Mucosa of rectum (tissue), 2 donors: ENCODE data around the gene FAM81A.

Experiments used
- H3K27ac ChIP-seq, 2 donors: one replicate each; pipeline ENCODE4 v1.7.0; 2013; ENCODE audit warnings: inconsistent platforms in 2 of 2, low read depth in 2 of 2, low read length in 2 of 2
- H3K27me3 ChIP-seq, 2 donors: one replicate each; pipeline ENCODE4 v1.7.0; 2013; ENCODE audit warnings: low read length in 2 of 2; ENCODE audit not compliant: control insufficient read depth in 2 of 2, insufficient read depth in 2 of 2
- H3K36me3 ChIP-seq, 2 donors: one replicate each; pipeline ENCODE4 v1.7.0; 2013; ENCODE audit warnings: low read length in 2 of 2; ENCODE audit not compliant: control insufficient read depth in 2 of 2, insufficient read depth in 2 of 2
- H3K4me1 ChIP-seq, 2 donors: one replicate each; pipeline ENCODE4 v1.7.0; 2013; ENCODE audit warnings: low read length in 2 of 2, mild to moderate bottlenecking in 1 of 2; ENCODE audit not compliant: control insufficient read depth in 2 of 2, insufficient read depth in 2 of 2
- H3K4me3 ChIP-seq, 2 donors: one replicate each; pipeline ENCODE4 v1.7.0; 2013; ENCODE audit warnings: low read length in 2 of 2
- H3K9ac ChIP-seq, 2 donors: one replicate each; pipeline ENCODE4 v1.7.0; 2013; ENCODE audit warnings: low read length in 2 of 2, low read depth in 1 of 2, mild to moderate bottlenecking in 1 of 2
- H3K9me3 ChIP-seq, 2 donors: one replicate each; pipeline ENCODE4 v1.7.0; 2013; ENCODE audit warnings: low read length in 2 of 2; ENCODE audit not compliant: control insufficient read depth in 2 of 2
- donor health status: healthy.
- donor health status: Normal muscosa, but diverticular disease.

The FAM81A gene

GRCh38 chr15:59549301-59550185 lies 111.6 kb downstream of the FAM81A start:
- Histone ChIP-seq H3K9me3 (no peaks in the 10 kb centered on the region), H3K36me3 (no peaks in the 10 kb centered on the region), H3K27me3 (no peaks in the 10 kb centered on the region), H3K4me3 (no peak overlapping the region), H3K9ac (peak overlapping the region; percentile 14 to 60), H3K27ac (peak overlapping the region; percentile 86 to 90), H3K4me1 (peaks cover 18 to 45% of the 10 kb centered on the region in 2 donors)

DNA sequence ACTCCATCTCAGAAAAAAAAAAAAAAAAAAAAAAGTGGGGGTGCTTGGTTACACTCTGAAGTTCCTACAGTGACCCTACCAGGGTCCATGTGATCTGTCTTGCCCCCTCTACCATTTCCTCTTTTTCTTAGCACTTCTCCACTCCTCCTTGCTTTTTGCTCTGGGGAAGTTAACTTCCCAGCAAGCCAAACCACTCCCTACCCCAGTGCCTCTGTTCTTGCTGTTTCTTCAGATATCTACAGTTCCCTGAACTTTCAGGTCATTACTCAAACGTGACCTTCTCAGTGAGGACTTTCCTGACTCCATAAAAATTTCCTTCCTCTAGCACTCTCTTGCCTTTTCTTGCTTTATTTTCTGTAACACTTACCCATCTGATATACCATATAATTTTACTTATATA lies 112.5 kb downstream of the FAM81A start:
- Histone ChIP-seq H3K9me3 (no peaks in the 10 kb centered on the region), H3K4me1 (peaks cover 16 to 46% of the 10 kb centered on the region in 2 donors), H3K27ac (peak overlapping the region; percentile 86 to 90), H3K36me3 (no peaks in the 10 kb centered on the region), H3K27me3 (no peaks in the 10 kb centered on the region), H3K9ac (peak overlapping the region in 1 of 2 donors; percentile 1), H3K4me3 (no peak overlapping the region)

DNA sequence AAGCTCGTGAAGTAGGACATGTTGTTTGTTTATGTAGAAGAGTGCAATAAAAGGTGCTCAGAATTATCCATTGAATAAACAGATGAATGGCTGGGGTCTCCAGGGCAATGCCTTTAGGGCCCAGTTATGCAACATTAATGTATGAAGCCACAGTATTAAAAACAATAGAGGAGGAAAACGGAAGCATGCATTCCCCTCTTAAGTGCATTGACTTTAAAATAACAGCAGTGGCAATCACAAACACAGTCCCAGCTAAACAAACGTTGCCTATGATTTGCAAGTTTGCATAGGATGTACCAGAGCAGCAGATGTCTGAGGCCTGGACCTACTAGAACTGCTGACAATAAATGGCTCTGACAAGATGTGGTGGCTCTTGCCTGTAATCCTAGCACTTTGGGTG lies 113.0 kb downstream of the FAM81A start:
- H3K4me1 ChIP-seq, result peaks cover 16 to 47% of the 10 kb centered on the region in 2 donors
- H3K9me3 ChIP-seq, result no peaks in the 10 kb centered on the region
- H3K36me3 ChIP-seq, result no peaks in the 10 kb centered on the region
- H3K27ac ChIP-seq, result peak overlapping the region; percentile 86 to 90
- peak overlapping the region in 1 of 2 donors; percentile 1 for H3K9ac ChIP-seq
- no peaks in the 10 kb centered on the region for H3K27me3 ChIP-seq
- no peak overlapping the region for H3K4me3 ChIP-seq

DNA sequence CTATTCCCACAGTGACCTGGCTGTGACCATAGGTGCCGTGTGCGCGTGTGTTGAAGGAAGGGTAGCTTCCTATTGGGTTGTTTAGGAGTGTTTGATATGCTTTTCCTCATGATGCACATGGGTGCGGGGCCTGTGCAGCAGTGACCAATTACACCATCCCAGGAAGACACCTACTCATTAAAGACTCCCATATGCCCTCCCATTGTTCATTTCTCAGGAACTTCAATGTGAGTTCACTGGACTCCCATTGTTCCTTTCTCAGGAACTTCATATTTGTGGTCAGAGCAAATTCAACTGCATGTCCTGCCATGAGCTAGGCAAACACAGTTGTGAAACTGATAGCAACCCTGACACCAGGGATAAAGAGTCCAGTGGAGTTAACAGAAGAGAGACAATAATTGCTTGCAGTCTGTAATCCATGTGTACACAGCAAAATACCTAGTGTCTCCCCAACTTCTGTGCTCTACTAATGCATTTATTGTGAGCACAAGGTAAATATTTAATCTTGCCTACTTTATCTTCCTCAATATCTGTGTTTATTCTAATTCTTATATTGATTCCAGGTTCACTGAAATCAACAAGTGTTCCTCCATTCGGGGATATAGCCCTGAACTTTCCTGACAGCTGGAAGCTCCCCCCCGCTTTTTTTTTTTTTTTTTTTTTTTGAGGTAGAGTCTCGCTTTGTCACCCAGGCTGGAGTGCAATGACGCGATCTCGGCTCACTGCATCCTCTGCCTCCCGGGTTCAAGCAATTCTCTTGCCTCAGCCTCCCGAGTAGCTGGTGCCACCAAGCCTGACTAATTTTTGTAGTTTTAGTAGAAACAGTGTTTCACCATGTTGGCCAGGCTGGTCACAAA lies 116.1 kb downstream of the FAM81A start:
- Histone ChIP-seq H3K9me3 (no peaks in the 10 kb centered on the region), H3K9ac (no peak overlapping the region), H3K27me3 (no peaks in the 10 kb centered on the region), H3K36me3 (no peaks in the 10 kb centered on the region), H3K4me1 (peaks cover 10 to 38% of the 10 kb centered on the region in 2 donors), H3K4me3 (no peak overlapping the region), H3K27ac (peak overlapping the region; percentile 77 to 84)

GRCh38 chr15:59555696-59556095 lies 117.7 kb downstream of the FAM81A start:
- Histone ChIP-seq H3K4me1 (peaks cover 4 to 26% of the 10 kb centered on the region in 2 donors), H3K9me3 (no peaks in the 10 kb centered on the region), H3K27ac (peak overlapping the region; percentile 77 to 84), H3K9ac (peak overlapping the region in 1 of 2 donors; percentile 50), H3K4me3 (peak overlapping the region; percentile 26 to 32), H3K36me3 (no peaks in the 10 kb centered on the region), H3K27me3 (no peaks in the 10 kb centered on the region)

DNA sequence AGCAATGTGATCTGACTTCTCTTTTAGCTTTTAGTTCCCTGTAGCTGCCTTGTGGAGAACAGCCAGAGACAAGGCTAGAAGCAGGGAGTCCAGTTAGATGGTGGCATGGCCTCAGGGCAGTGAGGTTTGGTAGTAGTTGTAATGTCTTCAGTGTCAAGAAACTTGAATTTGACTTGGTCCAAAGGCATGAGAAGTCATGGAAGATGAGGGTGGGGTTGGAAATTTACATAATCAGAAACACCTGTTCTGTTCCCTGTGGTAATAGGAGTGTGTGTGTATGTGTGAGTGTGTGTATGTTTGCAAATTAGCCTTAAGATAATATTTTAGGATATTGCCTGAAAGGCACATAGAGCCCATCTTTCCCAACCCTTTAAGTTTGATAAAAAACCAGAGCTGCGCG lies 118.4 kb downstream of the FAM81A start:
- H3K4me3 ChIP-seq, result peak overlapping the region; percentile 17 to 32
- H3K9me3 ChIP-seq, result no peaks in the 10 kb centered on the region
- H3K9ac ChIP-seq, result peak overlapping the region in 1 of 2 donors; percentile 50
- peak overlapping the region; percentile 77 to 84 for H3K27ac ChIP-seq
- H3K36me3 ChIP-seq, result no peaks in the 10 kb centered on the region
- H3K4me1 ChIP-seq, result peaks cover 4 to 23% of the 10 kb centered on the region in 2 donors
- H3K27me3 ChIP-seq, result no peaks in the 10 kb centered on the region

DNA sequence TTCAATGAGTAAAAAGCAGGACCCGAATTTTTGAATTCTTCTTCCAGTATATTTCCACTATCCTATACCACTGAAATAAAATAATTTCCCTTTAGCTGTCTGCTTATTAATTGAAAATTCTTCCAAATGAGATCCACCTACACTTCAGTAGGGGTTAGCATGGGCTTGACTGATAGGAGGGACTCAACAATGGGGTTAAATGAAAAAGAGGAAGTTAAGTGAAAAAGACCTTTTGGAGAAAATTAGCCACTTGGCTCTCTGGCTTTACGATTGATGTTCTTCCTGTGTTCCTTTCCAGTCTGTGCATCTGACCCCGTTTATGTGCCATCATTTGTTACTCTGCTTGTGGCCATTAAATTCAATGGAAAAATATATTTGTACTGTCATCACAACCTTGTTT lies 119.6 kb downstream of the FAM81A start:
- peaks cover 4 to 31% of the 10 kb centered on the region in 2 donors for H3K4me1 ChIP-seq
- peak overlapping the region in 1 of 2 donors; percentile 77 for H3K27ac ChIP-seq
- no peak overlapping the region for H3K9ac ChIP-seq
- no peaks in the 10 kb centered on the region for H3K36me3 ChIP-seq
- no peaks in the 10 kb centered on the region for H3K9me3 ChIP-seq
- H3K27me3 ChIP-seq, result no peaks in the 10 kb centered on the region
- H3K4me3 ChIP-seq, result no peak overlapping the region

- Histone ChIP-seq H3K27me3 (no peaks in the 10 kb centered on the region), H3K9ac (no peak overlapping the region), H3K36me3 (no peaks in the 10 kb centered on the region), H3K4me3 (no peak overlapping the region), H3K9me3 (no peaks in the 10 kb centered on the region), H3K27ac (no peak overlapping the region), H3K4me1 (peaks cover 4 to 29% of the 10 kb centered on the region in 2 donors)
Measured at GRCh38 chr15:59558851-59559250, 120.9 kb downstream of the FAM81A start.

- H3K9ac ChIP-seq, result peak overlapping the region in 1 of 2 donors; percentile 12
- H3K27me3 ChIP-seq, result no peaks in the 10 kb centered on the region
- H3K9me3 ChIP-seq, result peaks cover 0 to 3% of the 10 kb centered on the region in 2 donors
- H3K4me1 ChIP-seq, result peaks cover 0 to 17% of the 10 kb centered on the region in 2 donors
- peak overlapping the region; percentile 11 to 78 for H3K27ac ChIP-seq
- H3K4me3 ChIP-seq, result no peak overlapping the region
- no peaks in the 10 kb centered on the region for H3K36me3 ChIP-seq
Measured at GRCh38 chr15:59561547-59561946, 123.6 kb downstream of the FAM81A start.
